Measurements from ENCODE around the gene ZIK1.
A peak's percentile ranks its signal among the peaks of the same experiment; 100 is the strongest.

The ZIK1 gene

DNA sequence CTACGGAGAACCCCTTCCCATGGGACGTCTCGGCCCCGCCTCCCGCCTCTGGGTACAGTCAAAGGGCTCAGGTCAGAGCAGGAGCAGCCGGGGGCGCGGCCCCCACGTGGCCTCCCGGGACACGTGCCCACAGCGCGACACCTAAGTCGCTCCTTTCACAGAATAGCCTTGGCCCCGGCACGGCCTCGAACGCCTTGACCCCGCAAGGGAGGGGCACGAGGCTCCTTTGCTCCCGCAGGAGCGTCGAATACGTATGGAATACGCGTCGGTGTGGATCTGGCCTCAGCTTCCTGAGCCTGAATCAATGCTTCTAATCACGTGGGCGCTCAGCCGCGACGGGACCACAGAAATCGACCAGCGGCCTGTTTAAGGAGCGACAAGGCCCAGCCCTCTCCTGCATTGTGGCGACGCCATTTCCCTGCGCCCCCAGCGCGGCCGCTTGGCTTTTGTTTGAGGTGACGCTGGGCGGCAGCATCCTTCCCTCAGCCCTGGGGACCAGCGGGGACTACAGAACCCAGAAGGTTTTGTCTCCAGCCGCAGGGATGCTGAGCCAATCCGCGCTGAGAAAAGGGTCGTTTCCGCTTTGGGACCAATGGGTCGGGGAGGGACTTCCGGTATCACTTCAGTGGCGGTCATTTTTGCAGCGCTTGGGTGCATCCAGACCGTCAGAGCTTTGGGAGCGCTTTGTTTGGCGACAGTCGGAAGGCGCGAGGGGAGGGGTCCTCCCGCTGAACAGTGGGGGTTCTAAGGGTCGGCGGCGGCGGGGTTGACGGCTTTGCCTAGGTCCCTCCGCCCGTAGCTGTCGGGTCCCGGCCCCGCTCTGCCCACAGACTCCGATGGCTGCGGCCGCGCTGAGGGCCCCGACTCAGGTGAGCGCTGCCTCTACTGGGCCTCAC lies at the start of gene ZIK1:
ZIK1 (plus strand) TSS at position 625 of the 896 bp plus-strand sequence; CDS start at position 837, 212 bp downstream.
- no peak for DNase-seq

DNA sequence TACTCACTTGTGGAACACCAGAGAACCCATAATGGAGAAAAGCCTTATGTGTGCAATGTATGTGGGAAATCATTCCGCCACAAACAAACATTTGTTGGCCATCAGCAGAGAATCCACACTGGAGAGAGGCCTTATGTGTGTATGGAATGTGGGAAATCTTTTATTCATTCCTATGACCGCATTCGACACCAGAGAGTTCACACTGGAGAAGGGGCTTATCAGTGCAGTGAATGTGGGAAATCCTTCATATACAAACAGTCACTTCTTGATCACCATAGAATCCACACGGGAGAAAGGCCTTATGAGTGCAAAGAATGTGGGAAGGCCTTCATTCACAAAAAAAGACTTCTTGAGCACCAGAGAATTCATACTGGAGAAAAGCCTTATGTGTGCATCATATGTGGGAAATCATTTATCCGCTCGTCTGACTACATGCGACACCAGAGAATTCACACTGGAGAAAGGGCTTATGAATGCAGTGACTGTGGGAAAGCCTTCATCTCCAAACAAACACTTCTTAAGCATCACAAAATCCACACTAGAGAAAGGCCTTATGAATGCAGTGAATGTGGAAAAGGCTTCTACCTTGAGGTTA lies 45.9 kb upstream of the ZIK1 start:
- DNase-seq: no peak

DNA sequence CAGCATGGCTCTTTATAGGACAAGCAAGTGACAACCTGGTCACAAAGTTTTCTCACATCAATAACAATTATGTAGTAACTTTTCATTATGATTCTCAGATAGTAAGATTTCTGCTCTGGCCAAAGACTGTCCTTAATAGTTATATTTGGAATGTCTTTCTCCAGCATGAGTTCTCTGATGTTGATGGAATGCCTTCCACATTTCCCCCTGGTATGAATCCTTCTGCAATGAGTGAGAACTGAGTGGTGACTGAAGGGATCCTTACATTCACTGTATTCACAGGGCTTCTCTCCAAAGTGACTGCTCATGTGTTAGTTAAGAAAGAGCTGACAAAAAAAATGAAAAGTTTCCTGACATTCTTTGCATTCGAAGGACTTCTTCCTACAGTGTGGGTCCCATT lies 37.4 kb upstream of the ZIK1 start:
- no peak for DNase-seq

DNA sequence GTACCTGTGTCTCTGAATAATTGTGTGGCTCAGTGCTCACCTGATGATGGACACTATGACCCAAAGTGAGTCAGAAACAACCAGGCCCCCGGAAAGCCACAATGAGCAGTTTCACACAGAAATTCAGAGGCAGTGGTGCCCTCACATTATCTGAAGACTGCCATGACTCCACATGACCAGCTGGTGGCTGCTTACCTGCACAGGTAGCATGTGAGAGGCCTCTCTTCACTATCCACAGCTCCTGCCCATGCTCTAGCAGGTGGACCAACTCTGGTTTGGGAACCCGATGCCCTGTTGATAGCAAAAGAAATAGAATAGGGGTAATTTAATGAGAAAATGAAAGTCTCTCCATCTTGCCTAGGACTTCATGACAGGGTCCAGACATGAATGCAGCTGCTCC lies 31.5 kb upstream of the ZIK1 start:
- DNase-seq: no peak

DNA sequence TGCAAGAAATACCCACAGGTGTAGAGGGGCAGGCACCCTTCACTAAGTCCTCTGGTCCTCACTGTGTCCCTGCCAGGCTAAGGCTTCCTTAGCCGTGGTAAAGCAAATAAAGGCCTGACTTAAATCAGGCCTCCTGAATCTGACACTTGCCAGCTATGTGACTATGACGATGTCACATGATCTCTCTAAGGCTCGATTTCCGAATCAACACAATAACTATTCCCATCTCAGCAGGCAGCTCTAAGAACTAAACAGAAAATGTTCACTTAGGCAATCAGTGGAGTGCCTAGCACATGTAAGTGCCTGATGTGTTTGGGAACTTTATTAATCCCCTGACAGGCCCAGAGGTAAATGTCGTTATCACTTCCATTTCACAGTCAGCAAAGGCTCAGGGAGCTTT lies 26.3 kb upstream of the ZIK1 start:
- DNase-seq: no peak

DNA sequence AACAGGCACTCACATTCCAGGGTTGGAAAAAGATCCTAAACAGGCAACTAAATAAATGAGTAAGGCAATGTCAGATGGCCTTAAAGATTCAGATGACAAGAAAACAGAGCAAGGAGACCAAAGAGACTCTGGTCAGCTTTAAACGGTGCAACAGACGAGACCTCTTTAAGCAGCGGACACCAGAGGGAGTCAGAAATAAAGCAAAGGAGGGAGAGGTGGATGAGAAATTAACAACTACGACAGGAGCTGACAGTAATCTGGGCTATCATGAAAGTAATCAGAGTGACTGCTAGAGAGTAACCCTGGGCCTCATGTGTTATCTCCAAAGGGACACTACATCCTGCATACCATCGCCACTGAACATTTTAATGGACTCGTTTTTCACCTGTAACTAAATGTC lies 25.4 kb upstream of the ZIK1 start:
- no peak for DNase-seq

DNA sequence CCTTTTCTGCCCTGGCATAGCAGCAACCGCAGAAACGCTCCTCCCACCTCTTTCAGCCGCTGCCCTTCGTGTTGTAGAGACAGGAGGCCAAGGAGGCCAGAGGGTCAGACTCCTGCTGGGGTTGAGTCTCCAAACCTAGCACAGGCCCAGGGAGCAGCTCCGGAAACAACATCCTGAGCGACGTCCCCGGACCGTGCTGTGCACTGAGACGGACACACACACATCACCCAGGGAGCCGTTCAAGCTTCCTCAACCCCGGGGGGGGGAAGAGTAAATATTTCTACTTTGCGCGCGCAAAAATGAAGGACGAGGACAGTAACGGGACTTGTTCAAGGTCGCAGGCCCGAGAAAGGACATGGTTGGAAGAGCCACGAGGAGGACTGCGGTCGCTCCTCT lies 24.9 kb upstream of the ZIK1 start:
- no peak for DNase-seq

DNA sequence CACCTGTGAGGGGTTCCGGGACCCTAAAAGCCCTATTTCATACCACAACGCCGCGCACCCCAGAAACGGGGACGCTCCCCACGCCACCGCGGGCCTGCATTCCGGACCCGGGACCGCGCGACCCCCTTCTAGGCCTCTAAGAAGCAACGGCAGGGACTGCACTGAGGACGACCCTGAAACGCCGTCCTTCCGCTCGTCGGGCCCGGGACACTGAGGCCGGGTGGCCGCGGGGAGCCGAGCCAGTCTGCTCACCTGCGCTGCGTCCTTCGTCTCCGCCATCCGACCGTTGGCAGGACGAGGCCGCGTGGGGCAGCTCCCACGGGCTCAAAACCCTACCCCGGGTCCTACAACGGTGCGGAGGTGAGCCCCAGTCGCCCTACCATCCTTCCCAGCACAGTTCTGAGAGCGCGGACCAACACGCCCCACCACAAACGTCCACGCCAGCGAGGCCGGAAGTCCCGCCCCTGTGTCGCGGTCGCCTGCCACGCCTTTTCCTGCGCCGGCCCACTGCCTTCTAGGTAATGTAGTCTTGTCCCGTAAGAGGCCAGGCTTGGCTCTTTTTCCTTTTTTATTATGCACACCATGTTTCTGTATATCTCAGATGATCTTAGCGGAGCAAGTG lies 24.4 kb upstream of the ZIK1 start, which contains the start of gene ZNF550:
ZNF550 (minus strand) TSS at position 460 of the 622 bp plus-strand sequence; CDS start at position 279, 181 bp downstream.
- DNase-seq: peak; percentile 34

DNA sequence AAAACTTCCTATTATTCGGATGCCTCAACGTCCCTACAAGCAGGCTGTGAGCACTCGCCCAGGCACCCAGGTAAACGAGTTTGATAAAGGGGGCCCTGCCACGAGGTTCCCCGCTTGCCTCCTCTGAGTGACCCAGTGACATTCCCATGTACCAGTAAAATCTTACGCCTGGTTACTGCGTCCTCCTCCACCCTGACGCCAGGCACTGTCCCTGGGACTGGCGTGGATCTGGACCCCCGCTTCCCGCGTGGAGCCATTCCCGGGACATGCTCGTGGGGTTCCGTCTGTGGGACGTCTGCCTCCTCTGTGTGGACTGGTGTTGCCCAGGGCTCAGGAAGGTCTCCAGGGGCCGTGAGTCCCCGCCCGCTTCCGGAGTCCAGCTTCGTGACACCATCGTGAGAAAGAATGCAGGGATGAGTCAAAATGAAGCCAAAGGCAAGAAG lies 23.9 kb upstream of the ZIK1 start:
- DNase-seq: no peak

DNA sequence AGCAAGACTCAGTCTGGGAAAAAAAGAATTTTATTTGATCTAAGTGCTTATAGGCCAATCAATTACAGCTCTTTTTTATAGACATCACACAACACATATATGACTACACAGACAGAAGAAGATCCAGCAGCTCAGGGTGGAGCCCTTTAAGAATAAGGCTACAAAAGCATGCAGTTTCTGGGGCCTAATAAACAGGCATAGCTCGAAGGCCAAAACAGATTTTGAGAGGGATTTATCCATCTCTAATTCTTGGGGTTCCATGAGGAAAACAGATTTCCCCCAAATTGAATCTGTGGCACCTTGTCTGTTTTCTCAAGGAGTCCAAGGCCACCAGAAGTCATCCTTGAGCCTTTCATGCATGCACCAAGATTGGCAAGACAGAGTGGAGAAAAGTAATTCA lies 20.4 kb upstream of the ZIK1 start:
- no peak for DNase-seq

DNA sequence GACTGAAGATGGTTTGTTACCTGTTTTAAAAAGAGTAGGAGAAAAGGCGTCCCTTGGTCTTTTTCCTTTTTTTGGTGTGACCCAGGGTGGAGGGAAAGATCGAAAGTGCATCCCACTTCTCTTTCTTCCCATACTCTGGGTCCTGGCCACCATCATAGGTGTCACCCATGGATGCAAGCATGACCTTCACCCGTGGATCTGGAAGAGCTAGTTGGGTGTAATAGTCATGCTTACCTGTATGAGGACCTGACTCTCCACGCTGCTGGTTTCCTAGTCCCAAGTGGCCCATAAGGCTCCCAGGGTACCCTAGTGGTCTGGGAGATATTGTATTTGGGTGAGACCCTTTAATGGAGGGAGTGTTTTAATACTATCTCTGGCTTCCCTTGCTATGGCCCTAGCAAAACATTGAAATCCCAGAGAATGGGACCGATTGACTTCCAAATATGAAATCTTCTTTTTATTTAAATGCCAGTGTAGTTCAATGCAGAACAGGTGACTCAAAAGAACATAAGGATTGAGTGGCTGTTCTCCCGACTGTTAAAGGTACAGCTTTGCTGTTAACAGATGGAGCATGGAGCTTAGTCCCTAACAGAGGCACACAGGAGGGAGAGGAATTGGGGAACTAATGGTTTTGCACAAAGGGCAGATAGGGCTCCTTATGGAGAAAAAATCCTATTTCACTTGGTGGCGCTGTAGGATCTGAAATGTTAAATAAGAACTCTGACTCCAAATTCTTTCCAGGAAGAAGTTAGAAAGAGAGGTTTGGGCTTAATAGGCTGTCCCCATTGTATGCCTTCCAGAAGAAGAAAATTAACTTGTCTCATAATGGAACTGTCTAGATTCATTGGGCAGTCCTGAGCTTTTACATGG lies 17.3 kb upstream of the ZIK1 start:
- DNase-seq: no peak

DNA sequence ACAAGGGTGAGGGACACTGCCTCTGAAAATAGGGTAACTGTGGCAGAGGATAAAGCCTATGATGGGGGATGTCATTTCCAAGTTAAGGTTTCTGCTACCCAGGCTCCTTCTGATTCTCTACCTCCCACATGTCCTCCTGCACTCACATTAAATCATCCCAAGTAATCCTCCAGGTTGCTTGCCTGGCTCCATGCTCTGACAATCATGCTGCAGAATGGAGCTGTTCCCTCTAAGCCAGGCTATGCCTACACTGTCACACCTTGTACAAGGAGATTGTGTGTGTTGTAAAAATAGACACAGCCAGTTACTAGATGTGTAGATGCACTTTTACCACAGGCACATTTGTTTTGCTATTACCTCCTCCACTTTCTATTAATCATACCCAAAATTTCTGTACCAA lies 13.2 kb upstream of the ZIK1 start:
- DNase-seq: no peak

DNA sequence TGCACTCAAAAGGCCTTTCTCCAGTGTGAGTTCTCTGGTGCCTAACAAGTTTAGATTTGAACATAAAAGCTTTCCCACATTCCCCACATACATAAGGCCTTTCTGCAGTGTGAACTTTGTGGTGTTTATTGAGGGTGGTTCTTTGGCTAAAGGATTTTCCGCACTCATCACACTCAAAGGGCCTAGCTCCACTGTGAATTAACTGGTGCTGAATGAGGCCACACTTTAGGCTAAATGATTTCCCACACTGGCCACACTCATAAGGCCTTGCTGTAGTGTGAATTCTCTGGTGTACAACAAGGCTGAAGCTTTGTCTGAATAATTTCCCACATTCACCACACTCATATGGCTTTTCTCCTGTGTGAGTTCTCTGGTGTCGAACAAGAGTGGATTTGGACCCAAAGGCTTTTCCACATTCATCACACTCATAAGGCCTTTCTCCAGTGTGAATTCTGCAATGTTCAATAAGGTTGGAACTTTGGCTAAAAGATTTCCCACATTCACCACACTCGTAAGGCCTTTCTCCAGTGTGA lies 11.5 kb upstream of the ZIK1 start:
- DNase-seq: no peak

DNA sequence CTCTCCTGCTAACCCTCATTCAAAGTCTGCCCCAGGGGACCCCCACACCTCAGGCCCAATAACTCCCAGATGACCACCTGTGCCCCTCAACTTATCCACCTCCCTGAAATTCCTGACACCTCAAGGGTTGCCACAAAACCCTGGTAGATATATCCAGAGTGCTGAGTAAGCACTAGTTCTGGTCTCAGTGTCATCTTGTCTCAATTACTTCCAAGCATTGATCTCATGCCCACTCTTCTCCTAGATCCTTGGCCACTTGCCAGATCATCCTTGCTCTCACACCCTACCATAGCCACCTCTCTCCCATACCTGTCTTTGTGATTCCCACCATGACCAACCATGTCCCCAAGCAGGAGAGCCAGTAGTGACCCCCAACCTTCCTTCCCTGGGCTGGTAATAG lies 7.3 kb upstream of the ZIK1 start:
- DNase-seq: no peak

DNA sequence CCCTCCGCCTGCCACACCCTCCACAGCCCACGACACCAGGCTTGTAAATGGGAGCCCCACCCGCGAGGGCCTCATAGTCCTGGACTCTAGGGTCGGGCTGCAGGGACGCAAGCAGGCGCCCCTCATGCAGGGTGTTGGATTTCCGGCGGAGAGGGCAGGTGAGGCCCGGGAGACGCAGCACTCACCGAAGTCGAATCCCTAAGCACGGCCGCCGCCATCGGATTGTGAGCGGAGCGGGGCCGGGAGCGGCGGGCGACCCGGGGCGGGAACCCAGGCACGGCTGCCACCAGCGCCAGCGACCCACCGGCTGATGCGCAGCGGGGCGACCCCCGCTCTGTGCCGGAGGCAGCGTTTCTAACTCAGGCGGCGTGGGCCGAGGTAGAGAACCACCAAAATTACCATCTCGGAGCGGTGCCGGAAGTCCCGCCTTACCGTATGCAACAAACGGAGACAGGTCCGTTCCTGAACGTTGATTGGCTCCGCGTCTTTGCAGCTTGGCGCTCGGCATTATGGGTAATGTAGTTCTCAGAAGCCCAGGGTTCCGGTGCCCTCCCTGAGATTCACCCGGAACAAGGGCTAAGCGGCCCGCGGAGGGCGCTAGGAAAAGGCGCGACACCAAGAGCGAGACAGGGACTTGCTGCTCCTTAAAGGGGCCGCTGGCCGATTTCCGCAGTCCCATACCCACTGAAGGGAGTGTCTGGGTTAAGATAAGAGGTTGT lies 5.3 kb upstream of the ZIK1 start, which contains the start of gene ZNF416:
ZNF416 (minus strand) TSS at position 425 of the 719 bp plus-strand sequence; CDS start at position 218, 207 bp downstream.
- DNase-seq: peak; percentile 88

DNA sequence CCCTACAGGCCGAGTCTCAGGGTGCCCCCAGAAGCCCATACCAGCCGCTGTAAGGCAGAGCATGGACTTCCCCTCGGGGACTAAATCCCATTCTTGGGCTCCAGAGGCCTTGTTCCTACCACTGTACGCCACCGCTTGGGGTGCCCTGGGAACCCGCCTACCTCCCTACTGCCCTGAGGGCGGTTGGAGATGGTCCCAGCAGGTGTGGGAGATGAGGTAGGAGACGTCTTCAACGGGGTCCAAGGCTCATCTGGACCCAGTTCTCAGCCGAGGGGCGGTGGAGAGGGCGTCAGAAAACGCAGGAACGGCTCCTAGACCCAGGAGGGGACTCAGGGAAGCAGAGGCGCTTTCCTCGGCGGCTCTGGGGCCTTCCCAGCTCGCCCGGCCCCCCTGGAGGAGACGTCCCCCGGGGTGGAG lies 833 bp upstream of the ZIK1 start:
- DNase-seq: no peak

DNA sequence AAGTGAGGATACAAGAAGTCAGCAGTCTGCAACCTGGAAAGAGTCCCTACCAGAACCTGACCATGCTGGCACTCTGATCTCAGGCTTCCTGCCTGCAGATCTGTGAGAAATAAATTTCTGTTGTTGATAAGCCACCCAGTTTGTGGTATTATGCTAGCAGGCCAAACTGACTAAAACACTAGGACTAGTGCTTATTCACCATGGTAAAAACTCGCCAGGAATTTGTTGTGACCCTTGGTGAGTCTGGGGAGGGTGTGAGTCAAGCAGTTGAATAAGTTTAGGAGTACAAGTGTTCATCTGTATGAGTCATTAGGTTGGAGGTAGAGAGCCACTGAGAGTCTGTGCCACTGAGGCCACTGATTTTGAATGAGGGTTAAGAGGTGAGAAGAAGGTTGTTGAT lies 3.6 kb downstream of the ZIK1 start:
- DNase-seq: no peak

DNA sequence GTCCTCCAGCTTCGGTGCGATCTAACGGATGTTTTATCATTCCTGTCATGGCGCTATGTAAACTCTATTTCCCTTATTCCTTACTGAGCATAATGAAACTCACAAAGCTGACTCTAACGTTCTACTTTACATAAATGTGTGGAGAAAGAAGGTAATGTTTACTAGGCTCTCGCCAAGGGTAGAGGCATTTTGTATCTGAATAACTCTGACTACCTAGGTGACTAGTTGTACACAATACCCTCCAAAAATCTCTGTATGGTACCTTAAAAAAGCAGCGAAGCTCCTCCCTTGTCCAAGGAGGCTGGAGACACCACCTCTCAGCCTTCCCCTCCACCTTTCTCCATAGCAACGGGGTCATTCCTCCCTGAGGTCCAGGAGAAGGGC lies 15.4 kb downstream of the ZIK1 start:
- no peak for DNase-seq

DNA sequence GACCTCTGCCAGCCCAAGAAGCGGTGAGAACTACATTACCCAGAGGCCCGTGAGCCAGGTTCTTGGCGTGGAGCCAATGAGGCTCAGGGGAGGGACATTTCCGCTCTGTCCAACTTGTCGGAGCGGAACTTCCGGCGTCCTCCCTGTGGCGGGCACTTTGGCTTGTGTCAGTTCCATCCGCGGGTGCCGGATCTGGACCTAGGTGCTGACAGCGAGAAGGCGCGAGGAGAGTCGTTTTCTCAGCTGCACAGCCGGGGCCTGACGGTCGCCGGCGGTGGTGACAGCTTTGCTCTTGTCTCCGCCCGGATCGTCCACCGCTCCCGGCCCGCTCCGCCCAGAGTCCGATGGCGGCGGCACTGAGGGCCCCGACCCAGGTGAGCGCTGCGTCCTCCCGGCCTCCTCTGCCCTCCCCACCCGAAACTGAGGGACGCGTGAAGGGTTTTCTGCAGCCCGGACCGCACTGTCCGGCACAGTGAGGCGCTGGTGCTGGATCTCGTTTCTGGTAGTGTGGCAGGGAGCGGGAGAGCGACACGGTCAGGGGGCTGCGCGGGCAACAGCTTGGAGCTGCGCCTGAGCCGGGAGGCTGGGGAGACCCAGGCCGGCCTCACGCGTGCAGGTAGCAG lies 15.9 kb downstream of the ZIK1 start, which contains the start of gene ZNF530:
ZNF530 (plus strand) TSS at position 125 of the 623 bp plus-strand sequence. CDS start 4,461 bp downstream, outside the sequence.
- DNase-seq: peak; percentile 74

DNA sequence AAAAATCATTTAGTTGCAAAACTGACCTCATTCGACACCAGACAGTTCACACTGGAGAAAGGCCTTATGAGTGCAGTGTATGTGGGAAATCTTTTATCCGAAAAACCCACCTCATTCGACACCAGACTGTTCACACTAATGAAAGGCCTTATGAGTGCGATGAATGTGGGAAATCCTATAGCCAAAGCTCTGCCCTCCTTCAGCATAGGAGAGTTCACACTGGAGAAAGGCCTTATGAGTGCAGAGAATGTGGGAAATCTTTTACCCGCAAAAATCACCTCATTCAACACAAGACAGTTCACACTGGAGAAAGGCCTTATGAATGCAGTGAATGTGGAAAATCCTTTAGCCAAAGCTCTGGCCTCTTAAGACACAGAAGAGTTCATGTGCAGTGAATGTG lies 23.0 kb downstream of the ZIK1 start:
- no peak for DNase-seq

DNA sequence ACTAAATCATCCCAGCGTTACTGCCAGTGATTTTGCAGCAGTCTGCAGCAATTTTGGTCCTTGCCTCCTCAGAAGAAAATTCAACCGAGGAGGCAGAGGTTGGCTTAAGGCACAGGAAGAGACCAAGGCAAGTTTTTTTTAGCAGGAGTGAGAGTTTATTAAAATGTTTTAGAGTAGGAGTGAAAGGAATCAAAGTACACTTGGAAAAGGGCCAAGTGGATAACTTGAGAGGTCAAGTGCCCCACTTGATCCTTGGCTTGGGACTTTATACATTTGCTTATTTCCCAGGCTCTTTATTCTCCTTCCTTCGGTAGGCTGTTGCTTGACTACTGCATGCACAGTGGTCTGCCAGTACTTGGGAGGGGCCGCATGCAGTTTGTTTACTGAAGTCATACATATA lies 27.2 kb downstream of the ZIK1 start:
- no peak for DNase-seq
